ENCODE measurements around the gene ZNF678. TPM values are rescaled to one million over a fixed set of nuclear protein-coding genes. Genes with fewer than 3 reads are reported as not detected.

ZNF678 gene
- total RNA-seq, 1 donor from 2014 or later: 20.3 TPM

DNA sequence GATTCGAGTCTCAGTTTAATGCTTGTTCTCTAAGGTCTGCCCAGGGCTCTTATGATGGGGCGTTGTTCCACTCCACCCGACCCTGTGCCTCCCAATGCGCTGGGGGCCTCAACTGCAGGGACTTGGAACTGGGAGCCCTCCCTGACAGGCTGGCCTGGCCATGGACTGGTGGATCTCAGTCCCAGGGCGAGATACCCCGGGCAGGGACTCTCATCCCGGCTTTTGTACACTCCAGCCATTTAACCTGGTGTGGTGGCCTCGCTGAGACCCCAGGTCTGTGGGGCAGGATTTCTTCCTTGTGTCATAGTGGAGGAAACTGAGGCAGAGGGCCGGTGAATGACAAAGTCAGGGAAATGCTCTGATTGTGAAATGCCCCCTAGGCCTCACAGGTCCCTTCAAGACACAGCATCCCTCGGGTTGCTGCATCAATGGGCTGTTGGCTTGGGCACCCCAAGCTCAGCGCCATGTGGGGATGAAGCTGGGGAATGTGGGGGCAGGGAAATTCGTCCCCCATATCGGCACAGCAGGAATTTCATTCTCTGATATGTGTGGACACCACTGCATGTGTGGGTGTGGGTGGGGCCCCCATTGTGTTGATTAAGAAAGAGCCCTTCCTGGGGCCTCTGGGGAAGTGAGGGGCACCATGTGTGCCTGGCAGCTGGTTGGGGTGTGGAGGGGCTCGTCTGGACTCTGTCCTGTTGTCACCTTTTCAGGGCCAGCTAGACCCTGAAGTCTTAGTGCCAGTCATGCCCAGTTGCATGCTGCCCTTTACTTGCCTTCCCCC, 19.9 kb upstream of the ZNF678 start:
- H3K27ac Mint-ChIP-seq: no peak overlapping the region
- no peak for ATAC-seq (ENCODE audit: low read depth)
- no peaks in the 10 kb centered on the region for H3K27me3 Mint-ChIP-seq
- TF ChIP-seq, protein P1, sequence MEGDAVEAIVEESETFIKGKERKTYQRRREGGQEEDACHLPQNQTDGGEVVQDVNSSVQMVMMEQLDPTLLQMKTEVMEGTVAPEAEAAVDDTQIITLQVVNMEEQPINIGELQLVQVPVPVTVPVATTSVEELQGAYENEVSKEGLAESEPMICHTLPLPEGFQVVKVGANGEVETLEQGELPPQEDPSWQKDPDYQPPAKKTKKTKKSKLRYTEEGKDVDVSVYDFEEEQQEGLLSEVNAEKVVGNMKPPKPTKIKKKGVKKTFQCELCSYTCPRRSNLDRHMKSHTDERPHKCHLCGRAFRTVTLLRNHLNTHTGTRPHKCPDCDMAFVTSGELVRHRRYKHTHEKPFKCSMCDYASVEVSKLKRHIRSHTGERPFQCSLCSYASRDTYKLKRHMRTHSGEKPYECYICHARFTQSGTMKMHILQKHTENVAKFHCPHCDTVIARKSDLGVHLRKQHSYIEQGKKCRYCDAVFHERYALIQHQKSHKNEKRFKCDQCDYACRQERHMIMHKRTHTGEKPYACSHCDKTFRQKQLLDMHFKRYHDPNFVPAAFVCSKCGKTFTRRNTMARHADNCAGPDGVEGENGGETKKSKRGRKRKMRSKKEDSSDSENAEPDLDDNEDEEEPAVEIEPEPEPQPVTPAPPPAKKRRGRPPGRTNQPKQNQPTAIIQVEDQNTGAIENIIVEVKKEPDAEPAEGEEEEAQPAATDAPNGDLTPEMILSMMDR (IDR thresholded peaks at IDR 0.05): no peak
- POLR2A ChIA-PET: interaction anchor here (0.7 kb wide), 1 partner anchor 16 kb away, joined by 5 read pairs; no protein-coding TSS in a partner anchor
- no peaks in the 10 kb centered on the region for H3K9me3 Mint-ChIP-seq
- peaks cover 5% of the 10 kb centered on the region for H3K4me1 Mint-ChIP-seq
- CTCF ChIA-PET: interaction anchor here (0.6 to 1.5 kb wide), 11 partner anchors 8 to 910 kb away, joined by 3 to 16 read pairs (median 3); partner anchors contain the start of gene ZNF678
- H3K36me3 Mint-ChIP-seq (ENCODE audit: low read depth): no peaks in the 10 kb centered on the region
- DNase-seq: no peak
- intact Hi-C loops (cut with micrococcal nuclease): loop anchor here (2.0 to 10.0 kb wide), 4 partner anchors 191 to 916 kb away; partner anchors contain the start of genes C1orf35, JMJD4, MRPL55 and SNAP47
- H3K4me3 Mint-ChIP-seq: peak overlapping the region; percentile 68

DNA sequence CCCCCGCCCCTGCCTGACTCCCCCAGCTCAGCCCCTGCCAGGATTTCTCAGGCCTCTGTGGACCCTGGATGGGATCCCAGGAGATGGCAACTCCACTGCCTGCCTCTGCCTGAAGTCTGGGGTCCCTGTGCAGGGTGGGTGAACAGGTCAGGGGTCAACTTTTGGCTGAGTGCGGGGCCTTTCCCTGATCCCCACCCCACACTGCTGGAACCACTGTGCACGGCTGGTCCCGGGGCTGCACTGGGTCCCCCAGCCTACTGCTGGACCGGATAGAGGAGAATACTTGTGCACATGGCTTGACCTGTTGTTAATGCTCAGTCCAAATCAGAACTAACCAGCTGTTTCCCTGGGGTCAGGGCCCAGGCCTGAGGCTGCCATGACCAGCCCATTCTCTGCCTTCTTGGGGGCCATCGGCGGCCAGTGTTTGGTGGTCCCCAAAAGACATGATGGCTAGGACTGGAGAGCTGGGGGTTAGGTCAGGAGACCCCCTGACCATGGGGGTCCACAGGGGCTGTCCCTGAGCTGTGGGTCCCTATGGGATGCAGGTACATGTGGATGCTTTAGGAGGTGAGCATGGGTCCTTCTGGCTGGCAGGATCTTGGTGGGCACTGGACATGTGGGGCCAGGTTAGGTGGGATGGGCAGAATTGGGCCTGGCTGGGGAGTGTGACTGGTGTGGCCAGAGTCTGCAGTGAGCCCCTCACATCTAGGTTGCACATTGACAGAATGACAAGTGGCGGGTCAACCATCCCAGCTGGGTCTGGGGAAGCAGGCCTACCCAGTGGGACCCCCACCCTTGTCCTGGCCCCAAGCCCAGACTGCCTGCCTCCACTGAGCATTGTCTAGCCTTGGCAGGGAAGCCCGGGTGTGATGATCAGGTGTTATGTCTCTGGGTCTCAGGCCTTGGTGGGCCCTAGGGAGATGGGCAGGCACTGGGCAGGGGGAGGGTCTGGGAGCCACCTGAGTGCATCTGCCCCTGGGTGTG, 19.0 kb upstream of the ZNF678 start:
- DNase-seq: no peak
- H3K4me1 Mint-ChIP-seq: peaks cover 5% of the 10 kb centered on the region
- no peak overlapping the region for H3K4me3 Mint-ChIP-seq
- intact Hi-C loops (cut with micrococcal nuclease): loop anchor here (5.0 to 10.0 kb wide), 3 partner anchors 560 to 917 kb away; partner anchors contain the start of genes C1orf35 and MRPL55
- H3K9me3 Mint-ChIP-seq: no peaks in the 10 kb centered on the region
- no peaks in the 10 kb centered on the region for H3K36me3 Mint-ChIP-seq (ENCODE audit: low read depth)
- ChIA-PET POLR2A (interaction anchor here (0.7 kb wide), 1 partner anchor 15 kb away, joined by 5 read pairs; no protein-coding TSS in a partner anchor), CTCF (no interaction called here)
- TF ChIP-seq, protein P1 (IDR thresholded peaks at IDR 0.05): no peak
- ATAC-seq (ENCODE audit: low read depth): no peak
- peaks cover 3% of the 10 kb centered on the region for H3K27me3 Mint-ChIP-seq
- no peak overlapping the region for H3K27ac Mint-ChIP-seq

DNA sequence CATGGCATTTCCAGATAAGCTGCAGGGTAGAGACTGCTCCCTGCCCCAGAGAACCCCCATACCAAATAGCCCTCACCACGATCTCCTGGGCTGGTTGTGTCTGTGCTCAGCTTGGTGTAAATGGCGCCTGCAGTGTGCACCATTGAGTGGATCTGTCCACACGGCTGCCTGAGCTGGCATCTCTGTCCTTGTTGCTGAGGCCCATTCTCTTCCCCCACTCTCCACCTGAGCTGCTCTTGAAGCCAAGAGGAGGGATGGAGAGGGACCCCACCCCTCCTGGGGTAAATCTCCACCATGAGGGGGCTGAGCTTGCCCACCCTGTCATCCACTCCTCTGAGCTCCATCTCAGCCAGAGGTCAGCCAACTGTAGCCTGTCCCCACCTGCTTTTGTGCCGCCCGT, 18.0 kb upstream of the ZNF678 start:
- Mint-ChIP-seq H3K4me1 (peaks cover 5% of the 10 kb centered on the region), H3K4me3 (no peak overlapping the region), H3K9me3 (peaks cover 1% of the 10 kb centered on the region), H3K36me3 (ENCODE audit: low read depth) (peaks cover under 1% of the 10 kb centered on the region), H3K27ac (no peak overlapping the region), H3K27me3 (peaks cover 6% of the 10 kb centered on the region)
- ATAC-seq (ENCODE audit: low read depth): no peak
- no peak for DNase-seq
- TF ChIP-seq, protein P1 (IDR thresholded peaks at IDR 0.05): no peak
- intact Hi-C loops (cut with micrococcal nuclease): loop anchor here (10.0 kb wide), 1 partner anchor 559 kb away; the partner anchor contains the start of genes C1orf35 and MRPL55
- CTCF ChIA-PET: interaction anchor here (0.9 kb wide), 1 partner anchor 9 kb away, joined by 3 read pairs; no protein-coding TSS in a partner anchor
- POLR2A ChIA-PET: no interaction called here

DNA sequence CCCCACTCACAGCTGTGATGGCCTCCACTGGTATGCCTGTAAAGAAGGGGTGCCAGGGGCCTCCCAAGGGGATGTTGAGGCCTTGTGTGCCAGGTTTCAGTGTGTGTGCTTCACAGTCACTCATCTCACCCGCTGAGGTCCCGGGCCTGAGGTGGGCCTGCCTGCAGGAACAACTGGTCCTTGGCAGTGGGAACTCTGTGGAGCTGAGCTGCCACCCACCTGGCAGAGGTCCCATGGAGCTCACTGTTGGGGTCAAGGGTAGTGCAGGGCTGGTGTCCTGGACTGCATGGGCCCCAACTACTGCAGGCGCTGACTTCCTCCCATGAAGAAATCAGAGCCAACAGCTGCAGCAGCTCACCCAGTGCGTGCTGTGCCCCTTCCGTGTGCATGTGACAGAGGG, 17.3 kb upstream of the ZNF678 start:
- Mint-ChIP-seq H3K4me3 (no peak overlapping the region), H3K27me3 (peaks cover 12% of the 10 kb centered on the region), H3K36me3 (ENCODE audit: low read depth) (peaks cover 5% of the 10 kb centered on the region), H3K27ac (no peak overlapping the region), H3K4me1 (peaks cover 5% of the 10 kb centered on the region), H3K9me3 (peaks cover 6% of the 10 kb centered on the region)
- DNase-seq: no peak
- ChIA-PET POLR2A (no interaction called here), CTCF (interaction anchor here (0.9 kb wide), 1 partner anchor 9 kb away, joined by 3 read pairs; no protein-coding TSS in a partner anchor)
- TF ChIP-seq, protein P1 (IDR thresholded peaks at IDR 0.05): no peak
- intact Hi-C loops (cut with micrococcal nuclease): loop anchor here (10.0 kb wide), 1 partner anchor 559 kb away; the partner anchor contains the start of genes C1orf35 and MRPL55
- no peak for ATAC-seq (ENCODE audit: low read depth)

Data from activated B cell treated with CpG ODN at 0.5 μM for 24 hours (primary cell).